ENCODE measurements around the gene MANSC4. TPM values are rescaled to one million over a fixed set of nuclear protein-coding genes. Genes with fewer than 3 reads are reported as not detected.
A peak's percentile ranks its signal among the peaks of the same experiment; 100 is the strongest.

MANSC4 gene
- total RNA-seq, 1 experiment from 2014 or later = not detected

- Mint-ChIP-seq H3K36me3 (ENCODE audit: insufficient read depth, unreplicated experiment) (peaks cover 17% of the 10 kb centered on the region), H3K27me3 (ENCODE audit: unreplicated experiment) (no peaks in the 10 kb centered on the region), H3K27ac (ENCODE audit: unreplicated experiment) (no peak overlapping the region), H3K9me3 (ENCODE audit: low read depth, unreplicated experiment) (no peaks in the 10 kb centered on the region), H3K4me3 (ENCODE audit: low read depth, unreplicated experiment) (no peak overlapping the region), H3K4me1 (ENCODE audit: low read depth, unreplicated experiment) (peaks cover 13% of the 10 kb centered on the region)
- CTCF ChIA-PET = no interaction called here
- no peak for DNase-seq
- TF ChIP-seq, protein P1, sequence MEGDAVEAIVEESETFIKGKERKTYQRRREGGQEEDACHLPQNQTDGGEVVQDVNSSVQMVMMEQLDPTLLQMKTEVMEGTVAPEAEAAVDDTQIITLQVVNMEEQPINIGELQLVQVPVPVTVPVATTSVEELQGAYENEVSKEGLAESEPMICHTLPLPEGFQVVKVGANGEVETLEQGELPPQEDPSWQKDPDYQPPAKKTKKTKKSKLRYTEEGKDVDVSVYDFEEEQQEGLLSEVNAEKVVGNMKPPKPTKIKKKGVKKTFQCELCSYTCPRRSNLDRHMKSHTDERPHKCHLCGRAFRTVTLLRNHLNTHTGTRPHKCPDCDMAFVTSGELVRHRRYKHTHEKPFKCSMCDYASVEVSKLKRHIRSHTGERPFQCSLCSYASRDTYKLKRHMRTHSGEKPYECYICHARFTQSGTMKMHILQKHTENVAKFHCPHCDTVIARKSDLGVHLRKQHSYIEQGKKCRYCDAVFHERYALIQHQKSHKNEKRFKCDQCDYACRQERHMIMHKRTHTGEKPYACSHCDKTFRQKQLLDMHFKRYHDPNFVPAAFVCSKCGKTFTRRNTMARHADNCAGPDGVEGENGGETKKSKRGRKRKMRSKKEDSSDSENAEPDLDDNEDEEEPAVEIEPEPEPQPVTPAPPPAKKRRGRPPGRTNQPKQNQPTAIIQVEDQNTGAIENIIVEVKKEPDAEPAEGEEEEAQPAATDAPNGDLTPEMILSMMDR (IDR thresholded peaks at IDR 0.05; ENCODE audit: unreplicated experiment) = no peak
- no TSS peak for BruUV-seq (replicated peaks)
- intact Hi-C loops (cut with micrococcal nuclease; ENCODE audit: unreplicated experiment) = no loop called here
Measured at GRCh38 chr12:27782481-27782880, 2.4 kb upstream of the MANSC4 start.

DNA sequence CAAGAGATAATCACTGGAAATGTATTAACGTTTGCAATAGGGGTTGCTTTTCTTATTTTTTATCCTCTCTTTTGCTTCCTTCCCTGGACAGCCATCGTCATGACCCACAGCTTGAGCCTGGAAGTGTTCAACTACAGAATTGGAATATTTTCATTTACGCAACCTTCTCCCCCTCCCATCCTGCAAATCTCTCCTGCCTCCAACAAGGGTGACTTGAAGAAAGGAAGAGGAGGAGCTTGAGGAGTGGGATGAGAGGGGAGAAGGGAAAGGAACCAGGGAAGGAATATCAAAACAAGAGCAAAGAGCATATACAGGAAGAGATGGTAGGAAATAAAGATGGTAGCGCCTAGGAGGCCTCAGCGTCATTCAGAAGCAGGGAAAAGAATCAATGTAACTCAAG, 1.6 kb upstream of the MANSC4 start:
- peaks cover 13% of the 10 kb centered on the region for H3K4me1 Mint-ChIP-seq (ENCODE audit: low read depth, unreplicated experiment)
- peaks cover 17% of the 10 kb centered on the region for H3K36me3 Mint-ChIP-seq (ENCODE audit: insufficient read depth, unreplicated experiment)
- no TSS peak for BruUV-seq (replicated peaks)
- CTCF ChIA-PET = no interaction called here
- H3K4me3 Mint-ChIP-seq (ENCODE audit: low read depth, unreplicated experiment) = peak overlapping the region; percentile 73
- H3K9me3 Mint-ChIP-seq (ENCODE audit: low read depth, unreplicated experiment) = no peaks in the 10 kb centered on the region
- H3K27me3 Mint-ChIP-seq (ENCODE audit: unreplicated experiment) = no peaks in the 10 kb centered on the region
- DNase-seq = no peak
- intact Hi-C loops (cut with micrococcal nuclease; ENCODE audit: unreplicated experiment) = no loop called here
- TF ChIP-seq, protein P1 (IDR thresholded peaks at IDR 0.05; ENCODE audit: unreplicated experiment) = no peak
- H3K27ac Mint-ChIP-seq (ENCODE audit: unreplicated experiment) = no peak overlapping the region

DNA sequence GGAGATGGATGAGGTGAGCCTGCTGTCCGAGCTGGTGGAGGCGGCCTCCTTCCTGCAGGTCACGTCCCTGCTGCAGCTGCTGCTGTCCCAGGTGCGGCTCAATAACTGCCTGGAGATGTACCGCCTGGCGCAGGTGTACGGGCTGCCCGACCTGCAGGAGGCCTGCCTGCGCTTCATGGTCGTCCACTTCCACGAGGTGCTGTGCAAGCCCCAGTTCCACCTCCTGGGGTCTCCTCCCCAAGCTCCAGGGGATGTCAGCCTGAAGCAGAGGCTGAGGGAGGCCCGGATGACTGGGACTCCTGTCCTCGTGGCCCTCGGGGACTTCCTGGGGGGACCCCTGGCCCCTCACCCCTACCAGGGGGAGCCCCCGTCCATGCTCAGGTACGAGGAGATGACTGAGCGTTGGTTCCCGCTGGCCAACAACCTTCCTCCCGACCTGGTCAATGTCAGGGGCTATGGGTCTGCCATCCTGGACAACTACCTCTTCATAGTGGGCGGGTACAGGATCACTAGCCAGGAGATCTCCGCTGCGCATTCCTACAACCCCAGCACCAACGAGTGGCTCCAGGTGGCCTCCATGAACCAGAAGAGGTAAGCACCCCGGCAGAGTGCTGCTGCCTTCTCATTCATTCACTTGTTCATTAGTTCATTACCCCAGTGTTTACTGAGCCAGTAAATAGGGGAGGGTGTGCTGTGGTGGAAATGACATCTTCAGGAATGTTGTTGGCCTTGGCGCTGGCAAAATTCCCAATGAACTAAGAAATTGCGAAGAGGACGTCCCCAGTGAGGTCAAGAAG, 774 bp upstream of the MANSC4 start:
- no TSS peak for BruUV-seq (replicated peaks)
- TF ChIP-seq, protein P1 (IDR thresholded peaks at IDR 0.05; ENCODE audit: unreplicated experiment) = no peak
- Mint-ChIP-seq H3K36me3 (ENCODE audit: insufficient read depth, unreplicated experiment) (peaks cover 17% of the 10 kb centered on the region), H3K4me3 (ENCODE audit: low read depth, unreplicated experiment) (peak overlapping the region; percentile 73), H3K4me1 (ENCODE audit: low read depth, unreplicated experiment) (peaks cover 13% of the 10 kb centered on the region), H3K9me3 (ENCODE audit: low read depth, unreplicated experiment) (no peaks in the 10 kb centered on the region), H3K27me3 (ENCODE audit: unreplicated experiment) (no peaks in the 10 kb centered on the region), H3K27ac (ENCODE audit: unreplicated experiment) (no peak overlapping the region)
- peak; percentile 24 for DNase-seq
- intact Hi-C loops (cut with micrococcal nuclease; ENCODE audit: unreplicated experiment) = no loop called here
- CTCF ChIA-PET = no interaction called here

GRCh38 chr12:27779416-27779919, 568 bp downstream of the MANSC4 start:
- intact Hi-C loops (cut with micrococcal nuclease; ENCODE audit: unreplicated experiment) = no loop called here
- Mint-ChIP-seq H3K4me1 (ENCODE audit: low read depth, unreplicated experiment) (peaks cover 13% of the 10 kb centered on the region), H3K9me3 (ENCODE audit: low read depth, unreplicated experiment) (no peaks in the 10 kb centered on the region), H3K27me3 (ENCODE audit: unreplicated experiment) (no peaks in the 10 kb centered on the region), H3K27ac (ENCODE audit: unreplicated experiment) (no peak overlapping the region), H3K4me3 (ENCODE audit: low read depth, unreplicated experiment) (peak overlapping the region; percentile 73), H3K36me3 (ENCODE audit: insufficient read depth, unreplicated experiment) (peaks cover 17% of the 10 kb centered on the region)
- CTCF ChIA-PET = interaction anchor here (0.6 to 1.3 kb wide), 2 partner anchors 26 to 47 kb away, joined by 3 read pairs; no protein-coding TSS in a partner anchor
- TF ChIP-seq, protein P1 (IDR thresholded peaks at IDR 0.05; ENCODE audit: unreplicated experiment) = no peak
- no peak for DNase-seq
- no TSS peak for BruUV-seq (replicated peaks)
